Left ventricle myocardium superior (tissue), 1 donor: ENCODE results near the gene HLA-C. TPM values are rescaled to one million over a fixed set of nuclear protein-coding genes. Genes with fewer than 3 reads are reported as not detected.
"Not testable (repeated sequence)": the region's sequence is repeated elsewhere in the genome, so short reads cannot be mapped to it uniquely, and the experiment has no call there.

Experiments used
- ATAC-seq: fragments of 200-7000 bp; cut with Tn5 transposase; one replicate; pipeline ENCODE4 v1.9.1; 2020; ENCODE audit warnings: mild to moderate bottlenecking, moderate library complexity
- DNase-seq: peaks from one replicate; pipeline ENCODE4 v3.0.0-alpha.2; 2020
- intact Hi-C: fragments of 100-400 bp; cut with micrococcal nuclease; formaldehyde crosslinking; loops from one replicate; pipeline ENCODE4 v1.11.0; 2022
- total RNA-seq: library from RNA; stranded (reverse); fragmentation: NEBNext Ultra II Directional; extraction: Animal tissue kit (Norgen Biotek cat#: 25700); gene quantifications from one replicate; pipeline ENCODE4 v1.2.1, GENCODE V29; 2021
- donor health status: DM: no; HTN: yes; CAD: no; lungs with severe emphysema.

The HLA-C gene
- total RNA-seq, 1 donor from 2014 or later: 167 TPM

GRCh38 chr6:31272836-31273626 is 1.1 kb upstream of the HLA-C start:
- peak; percentile 30 for DNase-seq
- ATAC-seq: no peak
- intact Hi-C loops: loop anchor here (10.0 kb wide), 1 partner anchor 92 kb away; no protein-coding TSS in a partner anchor

DNA sequence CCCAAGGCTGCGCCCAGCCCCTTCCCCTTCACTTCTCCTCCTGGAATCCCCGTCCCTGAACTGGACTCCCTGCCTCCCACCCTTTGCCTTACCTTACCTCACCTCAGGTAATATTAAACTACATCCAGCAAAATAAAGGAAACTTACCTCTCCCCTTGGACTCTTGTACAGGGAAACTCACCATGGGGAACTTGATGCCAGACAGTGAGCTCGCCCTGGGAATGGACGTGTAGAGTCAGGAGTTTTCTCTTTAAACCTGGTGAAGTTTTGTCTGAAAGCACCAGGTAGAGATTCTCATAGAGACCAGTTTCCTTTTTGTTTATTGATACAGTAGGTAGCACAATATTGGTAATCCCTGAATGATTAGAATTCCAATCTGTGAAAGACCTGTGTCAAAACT is 544 bp upstream of the HLA-C start:
- no peak for DNase-seq
- intact Hi-C loops: loop anchor here (10.0 kb wide), 1 partner anchor 92 kb away; no protein-coding TSS in a partner anchor
- peak; percentile 10 for ATAC-seq

- ATAC-seq (peak; percentile 79), DNase-seq (peak; percentile 65)
- intact Hi-C loops: loop anchor here (10.0 kb wide), 1 partner anchor 94 kb away; no protein-coding TSS in a partner anchor
Measured at GRCh38 chr6:31270788-31271640, 878 bp downstream of the HLA-C start.

DNA sequence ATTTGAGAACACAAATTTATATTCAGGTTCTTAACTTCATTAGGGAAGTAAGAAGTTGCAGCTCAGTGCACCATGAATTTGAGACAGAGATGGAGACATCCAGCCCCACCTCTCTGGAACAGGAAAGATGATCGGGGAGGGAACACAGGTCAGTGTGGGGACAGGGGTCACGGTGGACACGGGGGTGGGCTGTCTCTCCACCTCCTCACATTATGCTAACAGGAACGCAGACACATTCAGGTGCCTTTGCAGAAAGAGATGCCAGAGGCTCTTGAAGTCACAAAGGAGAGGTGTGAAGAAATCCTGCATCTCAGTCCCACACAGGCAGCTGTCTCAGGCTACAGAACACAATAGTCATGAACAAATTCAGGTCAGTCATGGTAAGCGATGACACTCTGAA is 3.1 kb downstream of the HLA-C start:
- intact Hi-C loops: no loop called here
- DNase-seq (no peak), ATAC-seq (no peak)

DNA sequence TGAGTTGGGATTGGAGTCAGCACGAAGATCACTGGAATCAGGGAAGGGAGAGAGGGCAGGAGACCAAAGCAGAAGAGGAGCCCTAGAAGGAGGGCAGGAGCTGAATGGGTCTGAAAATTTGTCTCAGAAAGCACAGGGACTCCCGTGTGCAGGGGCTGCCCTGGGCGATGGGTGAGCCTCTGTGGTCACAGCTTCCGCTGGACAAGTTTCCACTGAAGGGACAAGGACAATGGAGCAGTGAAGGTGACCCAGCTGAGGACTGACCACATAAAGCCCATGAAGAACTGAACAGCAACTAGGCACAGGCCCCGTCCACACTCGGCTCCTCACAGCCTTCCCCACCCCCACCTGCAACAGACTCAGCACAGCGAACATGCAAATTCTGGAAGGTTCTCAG is 3.5 kb downstream of the HLA-C start:
- ATAC-seq (no peak), DNase-seq (no peak)
- intact Hi-C loops: no loop called here

DNA sequence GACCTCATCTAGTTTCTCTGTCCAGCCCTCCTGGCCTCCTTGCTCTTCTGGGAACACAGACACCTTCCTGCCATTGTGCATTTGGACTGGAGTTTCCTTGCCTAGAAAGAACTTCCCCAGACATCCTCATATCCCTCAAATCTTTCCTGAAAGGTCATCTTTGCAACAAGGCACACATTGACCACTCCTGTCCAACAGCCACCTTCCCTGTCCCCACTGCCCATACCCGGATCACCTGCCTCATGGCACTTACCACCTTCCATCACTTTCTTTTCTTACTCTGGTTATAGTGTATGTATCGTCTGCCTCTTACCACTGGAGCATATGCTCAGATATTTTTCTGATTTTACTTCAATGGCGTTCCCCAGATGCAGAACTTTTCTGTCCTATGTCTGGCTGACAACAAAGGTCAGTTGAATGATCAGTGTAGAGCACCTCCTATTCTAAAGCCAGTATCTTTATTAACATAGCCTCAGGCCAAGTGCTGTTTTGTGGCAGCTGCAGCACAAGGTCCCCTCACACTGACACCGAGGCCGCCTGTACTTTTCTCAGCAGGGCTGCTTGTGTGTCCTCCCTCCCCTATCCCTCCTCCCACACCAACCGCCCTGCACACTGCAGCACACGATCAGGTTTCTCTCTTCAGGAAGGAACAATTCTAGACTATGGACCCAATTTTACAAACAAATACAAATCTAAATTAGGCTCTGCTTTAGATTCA is 4.1 kb downstream of the HLA-C start:
- intact Hi-C loops: no loop called here

DNA sequence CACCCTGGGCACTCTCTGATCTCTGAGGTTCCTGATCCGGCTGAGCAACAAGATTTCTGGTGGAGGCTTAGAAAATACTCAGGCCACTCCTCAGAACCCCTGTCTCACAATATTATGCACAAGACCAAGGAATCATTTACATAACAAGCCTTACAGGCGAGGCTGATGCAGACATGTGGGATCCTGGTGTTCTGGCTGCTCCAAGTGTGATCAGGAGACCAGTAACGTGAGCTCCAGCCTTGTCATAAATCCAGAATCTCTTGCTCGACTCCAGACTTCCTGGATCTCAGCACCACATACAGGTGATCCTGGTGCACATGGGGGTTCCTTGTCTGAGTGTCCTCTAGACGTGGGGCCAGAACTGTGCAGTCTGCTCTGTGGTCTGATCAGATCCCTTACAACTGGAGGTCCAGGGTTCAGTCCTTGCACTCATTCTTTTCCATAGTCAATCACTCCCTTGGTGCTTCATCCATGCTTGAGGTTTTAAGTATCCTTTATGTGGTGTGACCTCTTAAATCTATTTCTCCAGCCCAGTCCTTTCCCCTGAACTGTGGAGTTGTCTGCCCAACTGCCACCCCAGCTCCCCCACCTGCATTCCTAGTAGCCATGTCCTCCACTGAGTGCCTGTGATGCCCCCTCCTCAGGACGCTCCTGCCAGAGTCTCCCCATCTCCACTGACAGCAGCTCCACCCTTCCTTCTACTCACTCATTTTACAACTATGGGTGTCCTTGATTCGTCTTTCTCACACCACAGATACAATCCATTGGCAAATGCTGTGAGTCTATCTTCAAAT is 5.1 kb downstream of the HLA-C start:
- no peak for ATAC-seq
- no peak for DNase-seq
- intact Hi-C loops: no loop called here

More for the DNA sequence above, 4.1 kb downstream of the HLA-C start:
- no peak for DNase-seq
- no peak for ATAC-seq

GRCh38 chr6:31265926-31266325 is 6.0 kb downstream of the HLA-C start:
- intact Hi-C loops: no loop called here
- DNase-seq (no peak), ATAC-seq (no peak)

DNA sequence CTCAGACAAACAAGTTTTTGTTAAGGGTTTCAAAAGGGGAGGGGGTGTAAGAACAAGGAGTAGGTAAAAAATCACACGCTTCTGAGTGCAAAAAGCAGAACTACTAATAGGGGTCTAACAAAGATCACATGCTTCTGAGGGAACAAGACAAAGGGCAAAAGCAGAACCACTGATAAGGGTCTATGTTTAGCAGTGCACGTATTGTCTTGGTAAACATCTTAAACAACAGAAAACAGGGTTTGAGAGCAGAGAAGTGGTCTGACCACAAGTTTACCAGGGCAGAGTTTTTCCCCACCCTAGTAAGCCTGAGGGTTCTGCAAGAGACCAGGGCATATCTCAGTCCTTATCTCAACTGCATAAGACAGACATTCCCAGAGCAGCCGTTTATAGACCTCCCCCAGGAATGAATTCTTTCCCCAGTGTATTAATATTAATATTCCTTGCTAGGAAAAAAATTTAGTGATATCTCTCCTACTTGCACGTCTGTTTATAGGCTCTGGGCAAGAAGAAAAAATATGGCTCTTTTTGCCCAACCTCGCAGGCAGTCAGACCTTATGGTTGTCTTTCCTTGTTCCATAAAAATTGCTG is 8.5 kb downstream of the HLA-C start:
- intact Hi-C loops, DNase-seq, ATAC-seq: not testable (repeated sequence)

GRCh38 chr6:31259995-31260394 is 11.9 kb downstream of the HLA-C start:
- ATAC-seq, DNase-seq, intact Hi-C loops: not testable (repeated sequence)

DNA sequence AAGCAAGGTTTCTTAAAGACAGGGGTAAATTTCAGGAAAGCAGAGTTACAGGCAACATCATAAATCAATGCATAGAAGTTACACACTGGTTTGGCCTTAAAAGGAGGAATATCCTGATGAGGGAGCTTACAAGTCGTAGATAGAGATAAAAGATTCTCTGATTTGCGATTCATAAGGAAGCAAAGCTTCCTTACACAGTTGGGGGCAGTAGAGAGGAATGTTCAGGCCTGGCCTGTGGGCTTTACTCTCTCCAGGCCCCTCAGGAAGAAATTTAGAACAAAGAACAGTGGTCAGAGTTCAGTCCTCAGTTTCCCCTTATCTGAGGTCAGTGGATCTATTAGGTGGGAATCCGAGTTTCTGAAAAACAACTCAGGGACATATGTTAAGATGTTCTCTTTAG is 19.3 kb downstream of the HLA-C start:
- intact Hi-C loops: no loop called here
- ATAC-seq (no peak), DNase-seq (no peak)

GRCh38 chr6:31251261-31251660 is 20.6 kb downstream of the HLA-C start:
- ATAC-seq: no peak
- intact Hi-C loops: no loop called here
- DNase-seq: no peak

DNA sequence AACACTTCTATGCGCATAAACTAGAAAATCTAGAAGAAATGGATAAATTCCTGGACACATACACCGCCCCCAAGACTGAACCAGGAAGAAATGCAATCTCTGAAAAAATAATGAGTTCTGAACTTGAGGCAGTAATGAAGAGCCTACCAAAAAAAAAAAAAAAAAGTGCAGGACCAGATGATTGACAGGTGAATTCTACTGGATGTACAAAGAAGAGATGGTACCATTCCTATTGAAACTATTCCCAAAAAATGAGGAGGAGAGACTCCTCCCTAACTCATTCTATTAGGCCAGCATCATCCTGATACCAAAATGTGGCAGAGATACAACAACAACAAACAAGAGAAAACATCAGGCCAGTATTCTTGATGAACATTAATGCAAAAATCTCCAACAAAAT is 22.7 kb downstream of the HLA-C start:
- intact Hi-C loops: no loop called here
- no peak for ATAC-seq
- DNase-seq: no peak

GRCh38 chr6:31247813-31248212 is 24.1 kb downstream of the HLA-C start:
- DNase-seq (no peak), ATAC-seq (no peak)
- intact Hi-C loops: no loop called here

DNA sequence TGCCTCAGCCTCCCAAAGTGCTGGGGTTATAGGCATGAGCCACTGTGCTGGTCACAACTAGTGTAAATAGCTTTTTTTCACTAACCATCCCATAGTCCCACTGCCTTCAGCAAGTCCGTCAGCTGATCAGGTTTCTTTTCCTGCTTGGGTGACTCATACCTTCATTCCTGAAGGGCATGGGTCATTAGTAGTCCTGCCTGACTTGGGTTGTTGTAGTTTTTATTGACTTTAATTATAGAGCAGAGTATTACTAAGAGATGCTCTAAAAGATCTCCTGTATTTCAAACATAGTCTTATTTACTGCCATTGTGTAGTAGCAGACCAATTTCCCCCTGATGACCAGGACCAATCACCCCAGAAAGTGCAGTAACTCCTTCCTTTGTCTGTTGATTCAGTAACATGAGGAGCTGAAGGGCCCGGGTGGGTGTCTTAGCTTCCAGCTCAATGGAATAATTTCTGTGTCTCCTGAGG is 25.8 kb downstream of the HLA-C start:
- intact Hi-C loops: no loop called here
- DNase-seq (no peak), ATAC-seq (no peak)

- DNase-seq: no peak
- ATAC-seq: no peak
- intact Hi-C loops: no loop called here
Measured at GRCh38 chr6:31243508-31243907, 28.4 kb downstream of the HLA-C start.

GRCh38 chr6:31239854-31240253 is 32.0 kb downstream of the HLA-C start:
- no peak for ATAC-seq
- no peak for DNase-seq
- intact Hi-C loops: no loop called here

- ATAC-seq, DNase-seq, intact Hi-C loops: not testable (repeated sequence)
Measured at GRCh38 chr6:31234101-31234500, 37.8 kb downstream of the HLA-C start.
